Neural progenitor cell (in vitro differentiated cells): ENCODE results near the gene MOSPD2.

Experiments
- CTCF ChIP-seq: fragments of 200-600 bp; sonication (generic); IDR thresholded peaks from 2 replicates; pipeline ENCODE4 v1.5.1; 2017; ENCODE audit warnings: antibody characterized with exemption, mild to moderate bottlenecking
- EZH2 ChIP-seq: fragments of 200-600 bp; sonication (generic); IDR thresholded peaks from 2 replicates; pipeline ENCODE4 v1.6.1; 2017; ENCODE audit warnings: antibody characterized with exemption, mild to moderate bottlenecking, moderate library complexity
- EZH2phosphoT487 ChIP-seq: fragments of 200-600 bp; sonication (generic); IDR thresholded peaks from 2 replicates; pipeline ENCODE4 v1.6.1; 2017; ENCODE audit warnings: antibody characterized with exemption

- TF ChIP-seq CTCF = no peak
- no peak for TF ChIP-seq EZH2phosphoT487
- TF ChIP-seq EZH2 = no peak
These were observed 91.3 kb downstream of the MOSPD2 start for GRCh38 chrX:14964500-14964899.
